ENCODE data around the gene OR52K1. TPM values are rescaled to one million over a fixed set of nuclear protein-coding genes. Genes with fewer than 3 reads are reported as not detected.
"Not testable (repeated sequence)": the region's sequence is repeated elsewhere in the genome, so short reads cannot be mapped to it uniquely, and the experiment has no call there.

OR52K1 gene
- total RNA-seq, 1 donor from 2014 or later: not detected

DNA sequence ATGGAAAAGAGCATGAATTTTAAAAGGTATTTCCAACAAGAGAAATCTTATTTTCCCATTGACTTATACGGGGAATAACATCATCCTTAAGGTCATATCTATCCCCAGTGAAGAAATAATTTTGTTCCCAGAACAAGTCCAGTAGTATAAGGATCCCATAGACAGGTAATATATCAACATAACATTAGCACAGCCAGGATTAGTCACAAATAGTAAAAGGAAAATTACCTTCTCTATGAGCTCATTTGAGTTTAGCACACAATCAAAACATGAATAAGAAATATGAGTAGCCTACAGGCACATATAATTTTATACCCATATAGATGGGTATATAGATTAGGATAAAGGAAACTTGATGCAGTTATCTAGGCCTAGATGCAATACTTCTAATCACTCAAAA lies 2.8 kb upstream of the OR52K1 start:
- TF ChIP-seq, protein P1, sequence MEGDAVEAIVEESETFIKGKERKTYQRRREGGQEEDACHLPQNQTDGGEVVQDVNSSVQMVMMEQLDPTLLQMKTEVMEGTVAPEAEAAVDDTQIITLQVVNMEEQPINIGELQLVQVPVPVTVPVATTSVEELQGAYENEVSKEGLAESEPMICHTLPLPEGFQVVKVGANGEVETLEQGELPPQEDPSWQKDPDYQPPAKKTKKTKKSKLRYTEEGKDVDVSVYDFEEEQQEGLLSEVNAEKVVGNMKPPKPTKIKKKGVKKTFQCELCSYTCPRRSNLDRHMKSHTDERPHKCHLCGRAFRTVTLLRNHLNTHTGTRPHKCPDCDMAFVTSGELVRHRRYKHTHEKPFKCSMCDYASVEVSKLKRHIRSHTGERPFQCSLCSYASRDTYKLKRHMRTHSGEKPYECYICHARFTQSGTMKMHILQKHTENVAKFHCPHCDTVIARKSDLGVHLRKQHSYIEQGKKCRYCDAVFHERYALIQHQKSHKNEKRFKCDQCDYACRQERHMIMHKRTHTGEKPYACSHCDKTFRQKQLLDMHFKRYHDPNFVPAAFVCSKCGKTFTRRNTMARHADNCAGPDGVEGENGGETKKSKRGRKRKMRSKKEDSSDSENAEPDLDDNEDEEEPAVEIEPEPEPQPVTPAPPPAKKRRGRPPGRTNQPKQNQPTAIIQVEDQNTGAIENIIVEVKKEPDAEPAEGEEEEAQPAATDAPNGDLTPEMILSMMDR (IDR thresholded peaks at IDR 0.05; ENCODE audit: borderline replicate concordance): no peak
- DNase-seq: no peak
- no peak overlapping the region for H3K27ac ChIP-seq (replicated peaks)
- no peaks in the 10 kb centered on the region for H3K9me3 ChIP-seq (replicated peaks)
- H3K4me3 ChIP-seq: no peak overlapping the region
- no peaks in the 10 kb centered on the region for H3K36me3 ChIP-seq
- H3K4me1 ChIP-seq: no peaks in the 10 kb centered on the region
- intact Hi-C loops (cut with micrococcal nuclease): no loop called here
- peaks cover 3% of the 10 kb centered on the region for H3K27me3 ChIP-seq (ENCODE audit: low read depth)

- DNase-seq: no peak
- H3K36me3 ChIP-seq: no peaks in the 10 kb centered on the region
- intact Hi-C loops (cut with micrococcal nuclease): no loop called here
- no peaks in the 10 kb centered on the region for H3K9me3 ChIP-seq (replicated peaks)
- no peak overlapping the region for H3K27ac ChIP-seq (replicated peaks)
- H3K4me3 ChIP-seq: no peak overlapping the region
- H3K4me1 ChIP-seq: no peaks in the 10 kb centered on the region
- TF ChIP-seq, protein P1 (IDR thresholded peaks at IDR 0.05; ENCODE audit: borderline replicate concordance): no peak
- H3K27me3 ChIP-seq (ENCODE audit: low read depth): peaks cover 5% of the 10 kb centered on the region
These were observed 1.7 kb upstream of the OR52K1 start for GRCh38 chr11:4480577-4481239.

- no peak overlapping the region for H3K27ac ChIP-seq (replicated peaks)
- H3K36me3 ChIP-seq: no peaks in the 10 kb centered on the region
- no peak for DNase-seq
- TF ChIP-seq, protein P1 (IDR thresholded peaks at IDR 0.05; ENCODE audit: borderline replicate concordance): no peak
- no peak overlapping the region for H3K4me3 ChIP-seq
- intact Hi-C loops (cut with micrococcal nuclease): no loop called here
- H3K4me1 ChIP-seq: no peaks in the 10 kb centered on the region
- no peaks in the 10 kb centered on the region for H3K9me3 ChIP-seq (replicated peaks)
- H3K27me3 ChIP-seq (ENCODE audit: low read depth): peaks cover 9% of the 10 kb centered on the region
These were observed 1.2 kb upstream of the OR52K1 start for GRCh38 chr11:4481240-4481582.

DNA sequence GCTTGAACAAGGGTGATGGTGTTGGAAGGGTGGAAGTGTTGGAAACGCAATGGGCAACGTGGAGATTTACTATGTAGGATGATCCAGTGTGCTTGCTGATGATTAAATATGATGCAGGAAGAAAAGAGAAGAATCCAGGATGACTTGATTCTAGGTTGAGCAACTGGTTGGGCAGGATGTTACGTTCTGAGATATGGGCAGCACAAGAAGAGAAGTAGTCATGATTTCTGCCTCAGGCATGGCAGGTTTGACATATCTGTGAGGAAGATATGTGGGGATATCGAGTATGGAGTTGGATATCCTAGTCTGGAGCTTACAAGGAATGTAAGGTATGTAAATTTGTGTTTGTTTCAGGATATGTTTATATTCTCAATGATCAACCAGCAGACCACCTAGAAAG lies 1.9 kb downstream of the OR52K1 start:
- peaks cover 13% of the 10 kb centered on the region for H3K27me3 ChIP-seq (ENCODE audit: low read depth)
- TF ChIP-seq, protein P1 (IDR thresholded peaks at IDR 0.05; ENCODE audit: borderline replicate concordance): no peak
- intact Hi-C loops (cut with micrococcal nuclease): no loop called here
- H3K36me3 ChIP-seq: no peaks in the 10 kb centered on the region
- no peak overlapping the region for H3K27ac ChIP-seq (replicated peaks)
- DNase-seq: no peak
- H3K4me1 ChIP-seq: no peaks in the 10 kb centered on the region
- no peaks in the 10 kb centered on the region for H3K9me3 ChIP-seq (replicated peaks)
- H3K4me3 ChIP-seq: no peak overlapping the region

DNA sequence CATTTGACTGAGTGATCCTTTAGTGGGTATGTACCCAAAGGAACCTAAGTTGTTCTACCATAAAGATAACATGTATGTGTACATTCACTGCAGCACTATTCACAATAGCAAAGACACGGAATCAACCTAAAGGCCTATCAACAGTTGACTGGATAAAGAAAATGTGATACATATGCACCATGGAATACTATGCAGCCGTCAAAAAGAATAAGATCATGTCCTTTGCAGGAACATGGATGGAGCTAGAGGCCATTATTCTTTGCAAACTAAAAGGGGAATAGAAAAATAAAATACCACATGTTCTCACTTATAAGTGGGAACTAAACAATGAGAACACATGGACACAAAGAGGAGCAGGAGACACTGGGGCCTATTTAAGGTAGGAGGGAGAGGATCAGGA lies 9.0 kb downstream of the OR52K1 start:
- not testable (repeated sequence) for H3K4me1 ChIP-seq; H3K36me3 ChIP-seq; H3K4me3 ChIP-seq; H3K27ac ChIP-seq (replicated peaks); H3K9me3 ChIP-seq (replicated peaks); DNase-seq; H3K27me3 ChIP-seq (ENCODE audit: low read depth)
- intact Hi-C loops (cut with micrococcal nuclease): loop anchor here (5.0 kb wide), 1 partner anchor 304 kb away; no protein-coding TSS in a partner anchor

- intact Hi-C loops (cut with micrococcal nuclease): loop anchor here (5.0 kb wide), 1 partner anchor 305 kb away; no protein-coding TSS in a partner anchor
- Histone ChIP-seq H3K9me3 (replicated peaks) (no peaks in the 10 kb centered on the region), H3K4me3 (no peak overlapping the region), H3K4me1 (peaks cover 13% of the 10 kb centered on the region), H3K27ac (replicated peaks) (no peak overlapping the region), H3K27me3 (ENCODE audit: low read depth) (peaks cover 3% of the 10 kb centered on the region), H3K36me3 (no peaks in the 10 kb centered on the region)
- TF ChIP-seq, protein P1 (IDR thresholded peaks at IDR 0.05; ENCODE audit: borderline replicate concordance): no peak
- DNase-seq: no peak
These were observed 9.6 kb downstream of the OR52K1 start for GRCh38 chr11:4491878-4492606.

All from left ventricle myocardium inferior (tissue), 1 donor.